OCI-LY3 (cell line): ENCODE data around the gene SLC12A1.

ENCODE experiments used
- CTCF ChIP-seq: fragments of 200-600, 300-600 bp; sonication (generic); IDR thresholded peaks from 2 replicates; pipeline ENCODE4 v1.5.1; 2014; ENCODE audit warnings: antibody characterized with exemption, low read length, low read depth
- EZH2phosphoT487 ChIP-seq: fragments of 200-600 bp; shearing (Covaris generic); IDR thresholded peaks from 2 replicates; pipeline ENCODE4 v1.6.1; 2018; ENCODE audit warnings: antibody characterized with exemption, mixed run types, low read depth

- TF ChIP-seq CTCF (peak; percentile 52), EZH2phosphoT487 (no peak)
Measured at GRCh38 chr15:48336940-48337339, 130.8 kb downstream of the SLC12A1 start.
